GM12891 (cell line): ENCODE results near the gene UBR4.

Experiments
- POLR2A ChIP-seq: IDR thresholded peaks from 2 replicates; pipeline ENCODE4 v1.6.1; 2011; ENCODE audit warnings: low read depth, low read length, control low read depth
- POLR2AphosphoS5 ChIP-seq: IDR thresholded peaks from 2 replicates; pipeline ENCODE4 v1.6.1; 2011; ENCODE audit warnings: low read depth, low read length, control low read depth
- SPI1 ChIP-seq: IDR thresholded peaks from 2 replicates; pipeline ENCODE4 v1.6.1; 2011; ENCODE audit warnings: low read depth, low read length, control low read depth

GRCh38 chr1:19112891-19113696, 97.0 kb downstream of the UBR4 start:
- TF ChIP-seq POLR2A (no peak), POLR2AphosphoS5 (no peak), SPI1 (no peak)
